GM18520 (cell line): Measurements from ENCODE around the gene TMEM39B.
"Not testable (repeated sequence)": the region's sequence is repeated elsewhere in the genome, so short reads cannot be mapped to it uniquely, and the experiment has no call there.

ENCODE experiments used
- ATAC-seq: cut with Tn5 transposase; IDR thresholded peaks from one replicate; pipeline ENCODE4 v1.9.1; 2021; ENCODE audit not compliant: unreplicated experiment

TMEM39B gene

GRCh38 chr1:32111789-32112188 is 39.0 kb downstream of the TMEM39B start:
- ATAC-seq: no peak

GRCh38 chr1:32112806-32113375 is 40.2 kb downstream of the TMEM39B start:
- no peak for ATAC-seq

- not testable (repeated sequence) for ATAC-seq
Observed at GRCh38 chr1:32113436-32113835, 40.7 kb downstream of the TMEM39B start.

GRCh38 chr1:32114420-32114819 is 41.7 kb downstream of the TMEM39B start:
- no peak for ATAC-seq

GRCh38 chr1:32115496-32115895 is 42.8 kb downstream of the TMEM39B start:
- no peak for ATAC-seq

- ATAC-seq: no peak
Observed at GRCh38 chr1:32116531-32116930, 43.8 kb downstream of the TMEM39B start.

- ATAC-seq: no peak
Observed at GRCh38 chr1:32122151-32122550, 49.4 kb downstream of the TMEM39B start.

GRCh38 chr1:32123361-32123760 is 50.6 kb downstream of the TMEM39B start:
- not testable (repeated sequence) for ATAC-seq

- no peak for ATAC-seq
Observed at GRCh38 chr1:32125313-32125712, 52.6 kb downstream of the TMEM39B start.

GRCh38 chr1:32126770-32127169 is 54.0 kb downstream of the TMEM39B start:
- no peak for ATAC-seq

- ATAC-seq: no peak
Observed at GRCh38 chr1:32127409-32128198, 54.9 kb downstream of the TMEM39B start.

GRCh38 chr1:32128479-32128878 is 55.7 kb downstream of the TMEM39B start:
- ATAC-seq: no peak

GRCh38 chr1:32128964-32129363 is 56.2 kb downstream of the TMEM39B start:
- no peak for ATAC-seq

GRCh38 chr1:32133950-32134280 is 61.2 kb downstream of the TMEM39B start:
- not testable (repeated sequence) for ATAC-seq

- no peak for ATAC-seq
Observed at GRCh38 chr1:32137111-32137510, 64.4 kb downstream of the TMEM39B start.

GRCh38 chr1:32138965-32139364 is 66.2 kb downstream of the TMEM39B start:
- no peak for ATAC-seq

- no peak for ATAC-seq
Observed at GRCh38 chr1:32142446-32143301, 69.9 kb downstream of the TMEM39B start.

GRCh38 chr1:32143302-32143695 is 70.6 kb downstream of the TMEM39B start:
- ATAC-seq: not testable (repeated sequence)

GRCh38 chr1:32144033-32144432 is 71.3 kb downstream of the TMEM39B start:
- ATAC-seq: no peak

GRCh38 chr1:32147799-32148198 is 75.1 kb downstream of the TMEM39B start:
- ATAC-seq: not testable (repeated sequence)

GRCh38 chr1:32150847-32151246 is 78.1 kb downstream of the TMEM39B start:
- ATAC-seq: no peak

- ATAC-seq: no peak
Observed at GRCh38 chr1:32151319-32151787, 78.6 kb downstream of the TMEM39B start.
